Lower leg skin (tissue), 4 donors: ENCODE data around the gene VPS13D. TPM values are rescaled to one million over a fixed set of nuclear protein-coding genes. Genes with fewer than 3 reads are reported as not detected.

Experiments used
- DNase-seq, 2 donors: peaks; one replicate each; pipeline ENCODE4 v3.0.0-alpha.2; 2019; ENCODE audit warnings: low spot score in 2 of 2
- H3K4me3 ChIP-seq: fragments of 200-600 bp; sonication (generic); 2 replicates; pipeline ENCODE4 v1.5.1; 2017; ENCODE audit warnings: mild to moderate bottlenecking, low read depth; ENCODE audit not compliant: poor library complexity, severe bottlenecking
- CTCF ChIP-seq, 3 donors: fragments of 450-650 bp; IDR thresholded peaks; one replicate each; pipeline ENCODE4 v1.5.1; 2016; ENCODE audit warnings: antibody characterized with exemption in 3 of 3, mild to moderate bottlenecking in 3 of 3, moderate library complexity in 2 of 3
- POLR2A ChIP-seq, 2 donors: fragments of 450-650 bp; IDR thresholded peaks; one replicate each; pipeline ENCODE4 v1.6.1; 2016 to 2017; ENCODE audit warnings: antibody characterized with exemption in 2 of 2, mild to moderate bottlenecking in 1 of 2, moderate library complexity in 1 of 2
- WGBS, 2 donors: methylation state at CpG; one replicate each; pipeline ENCODE4 v1.1.5; 2018; 5-methylcytosine and 5-hydroxymethylcytosine counted together
- intact Hi-C: fragments of 100-400 bp; cut with DNase I; formaldehyde crosslinking; loops from one replicate; pipeline ENCODE4 v1.15.0; 2023; ENCODE audit warnings: low total_unique reads
- total RNA-seq, 4 donors: library from RNA; depleted of rRNA; stranded (reverse); fragments of >200 nt; gene quantifications; one replicate each; pipeline ENCODE4 v1.1.0, GENCODE V29; 2016

The VPS13D gene
- total RNA-seq, 4 donors from 2014 or later: 96.5 to 200 (median 116) TPM

DNA sequence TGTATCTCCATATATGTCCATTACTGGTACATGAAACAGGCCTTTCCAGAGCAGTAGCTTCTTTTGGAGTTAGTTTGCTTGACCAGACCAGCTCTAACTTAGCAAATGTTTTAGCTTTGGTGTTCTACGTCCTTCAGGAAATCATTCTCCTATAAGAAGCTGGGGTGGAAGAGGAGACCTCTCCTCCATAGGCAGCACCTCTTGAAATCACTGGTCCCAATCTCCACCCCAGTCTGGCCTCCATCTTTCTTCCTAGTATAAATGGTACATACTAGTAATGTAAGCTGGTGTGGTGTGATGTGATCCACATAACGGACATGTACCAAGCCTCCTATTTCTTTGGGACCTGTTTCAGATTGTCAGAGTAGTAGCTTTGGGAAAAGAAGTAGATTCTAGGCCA, 216.8 kb downstream of the VPS13D start:
- TF ChIP-seq CTCF (IDR thresholded peaks at IDR 0.05) (no peak), POLR2A (IDR thresholded peaks at IDR 0.05) (no peak)
- WGBS, 2 donors: 91 to 98% methylated on average over 2 of the region's 2 CpGs
- no peak for DNase-seq
- intact Hi-C loops: no loop called here
- H3K4me3 ChIP-seq: no peak overlapping the region

DNA sequence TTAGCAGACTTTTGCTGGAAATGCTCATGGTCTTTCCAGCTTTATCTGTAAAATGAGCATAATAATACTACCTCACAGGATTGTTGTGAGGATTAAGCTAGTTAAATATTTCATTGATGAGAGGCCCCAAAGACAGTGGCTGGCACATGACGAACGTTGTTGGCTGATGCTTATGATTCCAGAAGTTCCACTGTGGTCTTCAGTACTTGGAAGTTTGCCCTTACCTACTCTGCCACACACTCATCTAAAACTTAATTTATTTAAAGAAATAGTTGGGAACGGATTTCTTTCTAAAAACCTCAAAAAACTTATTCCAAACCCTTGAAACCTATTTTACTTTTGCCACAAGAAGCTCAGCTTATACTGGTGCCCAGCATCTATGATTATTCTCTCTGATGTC, 217.5 kb downstream of the VPS13D start:
- WGBS, 2 donors: 38 to 43% methylated on average over 3 of the region's 3 CpGs
- DNase-seq: no peak
- no peak for TF ChIP-seq CTCF (IDR thresholded peaks at IDR 0.05)
- no peak overlapping the region for H3K4me3 ChIP-seq
- intact Hi-C loops: no loop called here

DNA sequence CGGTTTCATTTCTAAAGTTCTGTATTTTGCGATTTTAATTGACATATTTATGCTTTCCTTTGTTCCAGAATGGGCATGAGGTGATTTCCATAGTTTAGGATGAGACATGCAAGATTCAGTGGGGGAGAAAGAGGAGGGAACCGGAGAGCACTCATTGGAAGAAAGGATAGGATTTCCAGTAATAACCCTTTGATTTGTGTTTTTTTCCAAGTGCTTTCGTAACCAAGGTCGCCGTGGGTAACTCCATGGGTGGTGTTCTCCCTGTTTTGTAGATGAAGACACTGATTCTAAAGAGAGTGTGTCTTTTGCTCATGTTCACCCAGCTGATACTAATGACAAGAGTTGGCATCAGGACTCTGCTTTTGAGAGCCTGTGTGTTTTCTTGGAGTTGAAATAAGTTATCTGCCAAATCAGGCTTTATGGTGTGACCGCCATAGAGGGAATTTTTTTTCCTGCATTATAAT, 218.1 kb downstream of the VPS13D start:
- WGBS, 2 donors: 21 to 37% methylated on average over 7 of the region's 7 CpGs
- TF ChIP-seq POLR2A (IDR thresholded peaks at IDR 0.05) (no peak), CTCF (IDR thresholded peaks at IDR 0.05) (no peak)
- no peak overlapping the region for H3K4me3 ChIP-seq
- intact Hi-C loops: loop anchor here (2.0 kb wide), 1 partner anchor 41 kb away; no protein-coding TSS in a partner anchor
- no peak for DNase-seq

- WGBS, 2 donors: 26 to 29% methylated on average over 3 of the region's 3 CpGs
- intact Hi-C loops: loop anchor here (2.0 kb wide), 1 partner anchor 42 kb away; no protein-coding TSS in a partner anchor
These were observed 218.9 kb downstream of the VPS13D start for GRCh38 chr1:12448746-12449177.

GRCh38 chr1:12450090-12450755, 220.4 kb downstream of the VPS13D start:
- intact Hi-C loops: no loop called here
- no peak for DNase-seq
- TF ChIP-seq CTCF (IDR thresholded peaks at IDR 0.05): no peak
- TF ChIP-seq POLR2A (IDR thresholded peaks at IDR 0.05): no peak
- H3K4me3 ChIP-seq: no peak overlapping the region
- 53 to 57% methylated on average over 10 of the region's 10 CpGs for WGBS, 2 donors

More at GRCh38 chr1:12448746-12449177, 218.9 kb downstream of the VPS13D start:
- no peak for TF ChIP-seq POLR2A (IDR thresholded peaks at IDR 0.05)
- TF ChIP-seq CTCF (IDR thresholded peaks at IDR 0.05): no peak
- H3K4me3 ChIP-seq: no peak overlapping the region
- no peak for DNase-seq
